HCT116 (cell line): ENCODE results near the gene FAM227B. TPM values are rescaled to one million over a fixed set of nuclear protein-coding genes. Genes with fewer than 3 reads are reported as not detected.

Source experiments
- ATAC-seq: fragments of 200-7000 bp; cut with Tn5 transposase; 2 replicates; pipeline ENCODE4 v1.9.1; 2020; ENCODE audit warnings: mild to moderate bottlenecking, moderate library complexity
- BruUV-seq: library from RNA; stranded (reverse); fragments of 400-500 nt; replicated peaks from 2 replicates; lab custom pipeline; 2021; lab: Mats Ljungman, UMichigan
- CTCF ChIA-PET: fragments of 300-600 bp; sonication (Branson Sonifier 250); formaldehyde crosslinking; loops from one replicate; lab custom pipeline; 2021; ENCODE audit warnings: antibody characterized with exemption; lab: Charles Lee
- POLR2A ChIA-PET: fragments of 300-600, 350-600 bp; sonication (Branson Sonifier 250); formaldehyde crosslinking; loops from one replicate; lab custom pipeline; 2021; ENCODE audit warnings: antibody characterized with exemption; lab: Charles Lee
- RAD21 ChIA-PET, 2 experiments: fragments of 300-600 bp; sonication (Branson Sonifier 250); formaldehyde crosslinking; loops; one replicate each; lab custom pipeline; 2023; ENCODE audit warnings: low total read pairs in 2 of 2; ENCODE audit not compliant: uncharacterized antibody in 2 of 2, unreplicated experiment in 2 of 2, low non-redundant PET in 1 of 2; lab: Charles Lee
- DNase-seq: peaks from one replicate; pipeline ENCODE4 v3.0.0-alpha.2; 2010; ENCODE audit warnings: low read depth, low spot score
- H2AFZ ChIP-seq: fragments of 200-600 bp; shearing (Covaris generic), sonication (generic); 2 replicates; pipeline ENCODE4 v1.6.1; 2017; ENCODE audit warnings: low read depth, mixed run types, mixed read lengths, antibody characterized with exemption, low read length; ENCODE audit not compliant: poor library complexity, severe bottlenecking
- H3K27ac ChIP-seq: 2 replicates; pipeline ENCODE4 v1.5.1; 2012; ENCODE audit warnings: low read depth, low read length
- H3K27me3 ChIP-seq: fragments of 200-600 bp; sonication (generic); 2 replicates; pipeline ENCODE4 v1.6.1; 2016; ENCODE audit warnings: mixed run types, low read length, mixed read lengths; ENCODE audit not compliant: insufficient read depth
- H3K36me3 ChIP-seq, 2 experiments: fragments of 200-500 bp in 1 of 2; fragments of 200-600 bp in 1 of 2; sonication (Bioruptor generic) in 1 of 2; sonication (generic) in 1 of 2; 2 replicates each; pipeline versions ENCODE4 v1.5.1 to v1.6.1; 2014 to 2016; ENCODE audit warnings: low read length in 2 of 2, inconsistent platforms in 1 of 2, mixed read lengths in 1 of 2, mixed run types in 1 of 2; ENCODE audit not compliant: insufficient read depth in 2 of 2, control insufficient read depth in 1 of 2
- H3K4me1 ChIP-seq, 2 experiments: fragments of 200-600 bp in 1 of 2; sonication (generic) in 1 of 2; 2 replicates each; pipeline versions ENCODE4 v1.5.1 to v1.6.1; 2012 to 2017; ENCODE audit warnings: low read length in 2 of 2, inconsistent platforms in 1 of 2, mild to moderate bottlenecking in 1 of 2, mixed read lengths in 1 of 2, mixed run types in 1 of 2, moderate library complexity in 1 of 2; ENCODE audit not compliant: insufficient read depth in 2 of 2, control insufficient read depth in 1 of 2
- H3K4me2 ChIP-seq: fragments of 200-600 bp; sonication (generic); 2 replicates; pipeline ENCODE4 v1.6.1; 2017; ENCODE audit warnings: mixed run types, low read length, mixed read lengths
- H3K4me3 ChIP-seq, 2 experiments: fragments of 200-600 bp in 1 of 2; sonication (generic) in 1 of 2; replicated peaks in 1 of 2; 2 replicates each; pipeline ENCODE4 v1.5.1; 2011 to 2016; ENCODE audit warnings: low read length in 2 of 2, control low read depth in 1 of 2, low read depth in 1 of 2, mild to moderate bottlenecking in 1 of 2, mixed read lengths in 1 of 2, mixed run types in 1 of 2
- H3K79me2 ChIP-seq: fragments of 200-600 bp; sonication (generic); 2 replicates; pipeline ENCODE4 v1.6.1; 2017; ENCODE audit warnings: mild to moderate bottlenecking, mixed run types, low read length, moderate library complexity, mixed read lengths; ENCODE audit not compliant: insufficient read depth
- H3K9ac ChIP-seq: fragments of 200-600 bp; sonication (generic); 2 replicates; pipeline ENCODE4 v1.6.1; 2016; ENCODE audit warnings: low read length, mixed read lengths
- H3K9me2 ChIP-seq: fragments of 200-600 bp; sonication (generic), shearing (Covaris generic); 2 replicates; pipeline ENCODE4 v1.6.1; 2017; ENCODE audit warnings: mixed run types, mild to moderate bottlenecking, moderate library complexity; ENCODE audit not compliant: insufficient read depth
- H3K9me3 ChIP-seq, 2 experiments: fragments of 200-500 bp in 1 of 2; fragments of 200-600 bp in 1 of 2; sonication (Bioruptor generic) in 1 of 2; sonication (generic) in 1 of 2; 2 replicates each; pipeline ENCODE4 v1.6.1; 2014 to 2017; ENCODE audit warnings: low read length in 2 of 2, mixed read lengths in 2 of 2, inconsistent platforms in 1 of 2, low read depth in 1 of 2, mild to moderate bottlenecking in 1 of 2, mixed run types in 1 of 2, moderate library complexity in 1 of 2; ENCODE audit not compliant: control insufficient read depth in 1 of 2, insufficient read depth in 1 of 2
- H4K20me1 ChIP-seq: fragments of 200-600 bp; sonication (generic), shearing (Covaris generic); 2 replicates; pipeline ENCODE4 v1.6.1; 2017; ENCODE audit warnings: mixed run types, mild to moderate bottlenecking, moderate library complexity; ENCODE audit not compliant: insufficient read depth
- ATF3 ChIP-seq: IDR thresholded peaks from 2 replicates; pipeline ENCODE4 v1.6.1; 2012
- CTCF ChIP-seq, 3 experiments: fragments of 200-600 bp in 1 of 3; sonication (generic) in 1 of 3; IDR thresholded peaks in 2 of 3; conservative IDR thresholded peaks in 1 of 3; 2 replicates each; pipeline ENCODE4 v1.5.1; 2012 to 2017; ENCODE audit warnings: low read depth in 2 of 3, low read length in 2 of 3, antibody characterized with exemption in 1 of 3, borderline replicate concordance in 1 of 3, control low read depth in 1 of 3, mild to moderate bottlenecking in 1 of 3, mixed read lengths in 1 of 3, mixed run types in 1 of 3, moderate library complexity in 1 of 3; ENCODE audit not compliant: insufficient read depth in 1 of 3
- EGR1 ChIP-seq: IDR thresholded peaks from 2 replicates; pipeline ENCODE4 v1.6.1; 2012; ENCODE audit warnings: low read depth
- MAX ChIP-seq: IDR thresholded peaks from 2 replicates; pipeline ENCODE4 v1.6.1; 2012
- POLR2AphosphoS5 ChIP-seq: IDR thresholded peaks from 2 replicates; pipeline ENCODE4 v1.6.1; 2011; ENCODE audit warnings: mild to moderate bottlenecking, low read depth, low read length, moderate library complexity
- RAD21 ChIP-seq: IDR thresholded peaks from 2 replicates; pipeline ENCODE4 v1.6.1; 2012; ENCODE audit warnings: low read depth, mild to moderate bottlenecking
- REST ChIP-seq: IDR thresholded peaks from 2 replicates; pipeline ENCODE4 v1.6.1; 2012; ENCODE audit warnings: low read depth
- SIN3A ChIP-seq: IDR thresholded peaks from 2 replicates; pipeline ENCODE4 v1.6.1; 2012; ENCODE audit warnings: low read depth
- SP1 ChIP-seq: IDR thresholded peaks from 2 replicates; pipeline ENCODE4 v1.6.1; 2012; ENCODE audit warnings: low read depth
- SRF ChIP-seq: IDR thresholded peaks from 2 replicates; pipeline ENCODE4 v1.6.1; 2012; ENCODE audit warnings: low read depth
- YY1 ChIP-seq: IDR thresholded peaks from 2 replicates; pipeline ENCODE4 v1.6.1; 2011; ENCODE audit warnings: low read length, low read depth, moderate library complexity, mild to moderate bottlenecking; ENCODE audit not compliant: insufficient replicate concordance; ENCODE audit errors: extremely low read depth
- ZBTB33 ChIP-seq: IDR thresholded peaks from 2 replicates; pipeline ENCODE4 v1.6.1; 2011; ENCODE audit warnings: mild to moderate bottlenecking, low read length, moderate library complexity; ENCODE audit not compliant: insufficient replicate concordance; ENCODE audit errors: extremely low read depth
- intact Hi-C: fragments of 100-400 bp; cut with micrococcal nuclease; formaldehyde crosslinking; loops from 2 replicates; pipeline ENCODE4 v1.10.0; 2022
- total RNA-seq: library from RNA; stranded (reverse); gene quantifications from one replicate; pipeline ENCODE4 v1.2.1, GENCODE V29; 2021; ENCODE audit not compliant: unreplicated experiment

Gene FAM227B
- total RNA-seq, 1 experiment from 2014 or later, result 6.9 TPM

GRCh38 chr15:49423021-49423420 is 197.6 kb downstream of the FAM227B start, which contains the start of gene FGF7:
Gene FGF7, plus strand, starts transcription at chr15:49423242. Its CDS starts 1,056 bp downstream, at chr15:49424298.
- Histone ChIP-seq H3K9me3 (no peaks in the 10 kb centered on the region), H3K4me1 (no peaks in the 10 kb centered on the region), H3K27me3 (no peaks in the 10 kb centered on the region), H3K9me2 (no peaks in the 10 kb centered on the region), H4K20me1 (no peaks in the 10 kb centered on the region), H3K36me3 (no peaks in the 10 kb centered on the region), H3K4me2 (no peak within 1 kb of the TSS), H3K9ac (no peak within 1 kb of the TSS), H3K27ac (no peak within 1 kb of the TSS), H3K79me2 (no peaks in the 10 kb centered on the region), H3K4me3 (no peak within 1 kb of the TSS), H2AFZ (peak within 1 kb of the TSS; percentile 51)
- ChIA-PET CTCF (interaction anchor here (0.7 to 2.8 kb wide), 10 partner anchors 9 to 893 kb away, joined by 3 to 37 read pairs (median 5); no protein-coding TSS in a partner anchor), RAD21 (no interaction called here), POLR2A (no interaction called here)
- BruUV-seq, result no TSS peak
- ATAC-seq, result no peak
- no peak for TF ChIP-seq POLR2AphosphoS5
- TF ChIP-seq EGR1, result no peak
- no peak for TF ChIP-seq REST
- TF ChIP-seq SP1, result no peak
- TF ChIP-seq ZBTB33, result no peak
- no peak for TF ChIP-seq YY1
- no peak for TF ChIP-seq SRF
- no peak for TF ChIP-seq RAD21
- TF ChIP-seq MAX, result no peak
- TF ChIP-seq CTCF (IDR thresholded peaks at IDR 0.05 in 2 of 3, conservative IDR thresholded peaks at IDR 0.05 in 1 of 3; ENCODE audit: borderline replicate concordance in 1 of 3, insufficient read depth in 1 of 3, low read depth in 2 of 3, low read length in 2 of 3), result no peak
- no peak for TF ChIP-seq SIN3A
- TF ChIP-seq ATF3, result no peak
- intact Hi-C loops, result loop anchor here (2.0 to 10.0 kb wide), 2 partner anchors 188 to 1068 kb away; no protein-coding TSS in a partner anchor
- no peak for DNase-seq
